Adipocyte (in vitro differentiated cells): ENCODE measurements around the gene RBM20.
A peak's percentile ranks its signal among the peaks of the same experiment; 100 is the strongest.

ENCODE experiments used
- DNase-seq: peaks from one replicate; pipeline ENCODE4 v3.0.0-alpha.2; 2015; ENCODE audit warnings: low read depth
- H3K27me3 ChIP-seq: replicated peaks from 2 replicates; pipeline ENCODE4 v1.7.0; 2013; ENCODE audit warnings: mild to moderate bottlenecking, low read length, moderate library complexity; ENCODE audit not compliant: control insufficient read depth, insufficient read depth
- H3K36me3 ChIP-seq: 2 replicates; pipeline ENCODE4 v1.7.0; 2013; ENCODE audit warnings: low read length, mild to moderate bottlenecking, moderate library complexity; ENCODE audit not compliant: control insufficient read depth, insufficient read depth, severe bottlenecking
- H3K4me1 ChIP-seq: 2 replicates; pipeline ENCODE4 v1.7.0; 2013; ENCODE audit warnings: mild to moderate bottlenecking, low read length, moderate library complexity; ENCODE audit not compliant: control insufficient read depth, insufficient read depth
- H3K4me3 ChIP-seq: 2 replicates; pipeline ENCODE4 v1.7.0; 2013; ENCODE audit warnings: mild to moderate bottlenecking, low read length, moderate library complexity
- H3K9ac ChIP-seq: 2 replicates; pipeline ENCODE4 v1.7.0; 2013; ENCODE audit warnings: mild to moderate bottlenecking, low read length, moderate library complexity
- H3K9me3 ChIP-seq: 2 replicates; pipeline ENCODE4 v1.7.0; 2013; ENCODE audit warnings: mild to moderate bottlenecking, low read length, moderate library complexity; ENCODE audit not compliant: control insufficient read depth

Gene RBM20

DNA sequence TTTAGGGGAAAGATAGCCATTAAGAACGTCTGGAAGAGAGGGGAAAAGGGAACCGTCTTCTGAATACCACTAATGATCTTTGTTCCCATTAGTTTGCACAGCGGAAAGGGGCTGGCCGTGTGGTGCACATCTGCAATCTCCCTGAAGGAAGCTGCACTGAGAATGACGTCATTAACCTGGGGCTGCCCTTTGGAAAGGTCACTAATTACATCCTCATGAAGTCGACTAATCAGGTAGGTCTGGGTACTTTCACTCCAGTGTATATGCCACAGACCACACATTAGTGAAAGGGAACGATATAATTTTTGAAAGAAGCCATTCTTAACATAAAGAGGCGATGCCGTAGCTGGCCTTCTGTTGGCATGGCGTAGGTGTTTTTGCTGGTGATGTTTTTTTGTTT, 153.3 kb downstream of the RBM20 start:
- Histone ChIP-seq H3K9ac (no peak overlapping the region), H3K4me3 (no peak overlapping the region), H3K9me3 (no peaks in the 10 kb centered on the region), H3K27me3 (peaks cover 8% of the 10 kb centered on the region), H3K36me3 (no peaks in the 10 kb centered on the region), H3K4me1 (peaks cover 8% of the 10 kb centered on the region)
- no peak for DNase-seq

DNA sequence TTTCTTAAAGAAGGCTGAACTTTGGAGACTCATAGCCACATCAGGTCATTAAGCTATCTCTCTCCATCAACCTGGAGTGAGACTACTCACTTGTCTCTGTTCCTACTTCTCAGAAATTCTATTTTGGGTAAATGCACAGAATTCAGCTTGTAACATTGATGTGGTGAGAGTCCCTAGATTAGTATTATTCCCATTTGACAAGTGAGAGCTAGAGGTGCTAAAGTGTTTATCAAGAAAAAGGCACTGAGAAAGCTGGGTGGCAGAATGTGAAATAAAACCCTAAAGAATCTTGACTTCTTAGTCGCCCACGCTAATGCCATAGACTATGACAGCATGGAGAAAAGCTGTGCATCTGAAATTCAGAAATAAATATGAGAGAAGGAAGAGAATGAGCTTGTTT, 154.2 kb downstream of the RBM20 start:
- peaks cover 17% of the 10 kb centered on the region for H3K4me1 ChIP-seq
- no peaks in the 10 kb centered on the region for H3K9me3 ChIP-seq
- no peaks in the 10 kb centered on the region for H3K36me3 ChIP-seq

DNA sequence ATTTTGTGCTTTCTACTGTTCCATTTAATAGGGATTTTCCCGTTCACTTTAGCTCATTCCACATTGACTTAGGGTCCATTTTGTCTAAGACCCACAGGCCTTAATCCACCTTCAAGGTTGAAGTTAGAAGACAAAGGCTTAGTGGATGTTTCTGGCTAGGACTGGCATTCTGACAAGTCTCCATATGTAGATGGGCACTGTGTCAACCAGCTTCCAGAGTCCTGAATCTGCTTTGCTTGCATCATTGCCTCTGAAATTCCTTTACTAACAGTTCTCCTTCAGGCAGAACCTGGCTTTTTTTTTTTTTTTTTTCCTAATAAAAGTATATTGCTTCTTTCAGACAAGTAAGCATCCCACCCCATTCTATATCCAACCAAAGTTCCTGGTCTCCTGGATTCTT, 158.0 kb downstream of the RBM20 start:
- Histone ChIP-seq H3K4me1 (peaks cover 22% of the 10 kb centered on the region), H3K27me3 (peaks cover 8% of the 10 kb centered on the region), H3K9me3 (no peaks in the 10 kb centered on the region), H3K4me3 (peak overlapping the region; percentile 61), H3K9ac (peak overlapping the region; percentile 47), H3K36me3 (no peaks in the 10 kb centered on the region)
- peak; percentile 80 for DNase-seq

More for the DNA sequence above, 154.2 kb downstream of the RBM20 start:
- DNase-seq = no peak
- Histone ChIP-seq H3K4me3 (no peak overlapping the region), H3K9ac (no peak overlapping the region), H3K27me3 (peaks cover 8% of the 10 kb centered on the region)

DNA sequence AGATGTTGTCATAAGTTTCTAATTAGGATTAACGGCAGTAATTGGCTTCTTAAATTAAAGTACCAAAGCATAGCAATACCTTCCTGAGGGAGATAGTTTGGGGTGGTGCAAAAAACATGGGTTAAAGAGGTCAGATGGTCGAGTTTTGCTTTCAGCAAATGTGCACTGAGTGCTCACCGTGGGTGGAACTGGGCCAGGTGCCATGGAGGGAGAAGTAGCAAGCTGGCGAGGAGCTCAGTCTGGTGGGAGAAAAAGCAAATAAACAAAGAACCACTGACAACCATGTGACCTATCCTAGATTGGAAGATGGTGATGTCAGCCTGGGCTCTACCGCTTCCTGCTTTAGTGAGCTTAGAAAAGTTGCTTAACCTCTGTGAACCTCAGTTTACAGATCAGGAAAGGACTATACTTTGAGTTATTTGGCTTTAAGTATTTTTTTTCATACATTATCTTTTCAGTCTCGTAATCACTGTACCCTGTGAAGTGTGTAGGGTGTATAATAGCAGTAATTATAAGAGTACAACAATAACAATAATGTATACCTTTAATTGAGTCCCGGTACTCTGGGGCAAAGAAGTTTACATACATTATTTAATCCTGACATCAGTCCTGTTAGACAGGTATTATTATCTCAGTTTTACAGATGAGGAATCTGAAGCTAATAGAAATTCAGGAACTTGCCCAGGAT, 158.6 kb downstream of the RBM20 start:
- Histone ChIP-seq H3K36me3 (no peaks in the 10 kb centered on the region), H3K9ac (peak overlapping the region; percentile 47)
- peak; percentile 83 for DNase-seq

DNA sequence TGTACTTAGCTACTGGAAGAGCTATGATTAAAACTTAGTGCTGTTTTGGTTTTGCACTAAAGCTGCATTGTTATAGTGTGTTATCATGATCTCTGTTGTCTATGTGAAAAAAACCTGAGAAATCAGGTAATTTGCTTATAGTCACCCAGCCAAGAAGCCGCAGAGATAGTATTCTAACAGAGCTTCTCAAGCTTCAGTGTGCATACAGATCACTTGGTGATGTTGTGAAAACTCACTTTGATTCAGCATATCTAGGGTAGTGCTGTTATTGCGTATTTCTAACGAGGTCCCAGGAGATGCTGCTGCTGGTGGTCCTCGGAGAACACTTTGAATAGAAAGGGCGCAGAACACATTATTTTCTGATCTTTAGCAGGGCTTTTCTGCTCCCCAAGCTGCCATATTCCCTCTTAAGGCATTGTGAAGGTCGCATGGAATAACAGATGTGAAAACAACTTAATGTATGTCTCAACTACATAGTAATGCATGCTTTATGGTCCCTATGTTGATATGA, 159.2 kb downstream of the RBM20 start:
- Histone ChIP-seq H3K9ac (peak overlapping the region; percentile 47), H3K27me3 (peaks cover 8% of the 10 kb centered on the region), H3K4me3 (peak overlapping the region; percentile 61), H3K36me3 (no peaks in the 10 kb centered on the region), H3K4me1 (peaks cover 22% of the 10 kb centered on the region), H3K9me3 (no peaks in the 10 kb centered on the region)
- no peak for DNase-seq

More for the DNA sequence above, 158.6 kb downstream of the RBM20 start:
- Histone ChIP-seq H3K27me3 (peaks cover 8% of the 10 kb centered on the region), H3K4me1 (peaks cover 22% of the 10 kb centered on the region), H3K4me3 (peak overlapping the region; percentile 61), H3K9me3 (no peaks in the 10 kb centered on the region)

DNA sequence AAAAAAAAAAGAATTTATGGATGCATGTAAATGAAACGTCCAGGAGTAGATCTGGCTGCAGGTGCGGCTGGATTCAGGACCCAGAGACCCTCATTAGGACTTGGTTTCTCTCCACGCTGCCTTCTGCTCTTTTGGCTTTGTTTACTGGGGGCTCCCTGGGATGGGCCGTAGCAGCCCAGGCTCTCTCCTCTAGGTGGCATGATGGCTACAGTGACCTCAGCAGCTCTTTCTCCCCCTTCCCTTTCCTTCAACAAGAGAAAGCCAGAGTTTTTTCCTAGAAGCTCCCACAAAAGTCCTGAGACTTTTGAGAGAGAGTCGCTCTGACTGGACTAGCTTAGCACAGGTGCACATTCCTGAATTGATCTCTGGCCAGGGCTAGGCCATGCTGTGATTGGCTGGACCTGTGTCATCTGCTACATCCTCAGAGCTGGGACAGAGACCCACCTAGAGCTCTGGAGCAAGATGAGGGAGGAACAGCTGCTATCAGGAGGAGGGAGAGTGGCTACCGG, 159.7 kb downstream of the RBM20 start:
- no peak overlapping the region for H3K4me3 ChIP-seq
- DNase-seq = peak; percentile 41
- no peaks in the 10 kb centered on the region for H3K36me3 ChIP-seq
- H3K27me3 ChIP-seq = peaks cover 8% of the 10 kb centered on the region
- peaks cover 22% of the 10 kb centered on the region for H3K4me1 ChIP-seq
- H3K9me3 ChIP-seq = no peaks in the 10 kb centered on the region
- no peak overlapping the region for H3K9ac ChIP-seq

DNA sequence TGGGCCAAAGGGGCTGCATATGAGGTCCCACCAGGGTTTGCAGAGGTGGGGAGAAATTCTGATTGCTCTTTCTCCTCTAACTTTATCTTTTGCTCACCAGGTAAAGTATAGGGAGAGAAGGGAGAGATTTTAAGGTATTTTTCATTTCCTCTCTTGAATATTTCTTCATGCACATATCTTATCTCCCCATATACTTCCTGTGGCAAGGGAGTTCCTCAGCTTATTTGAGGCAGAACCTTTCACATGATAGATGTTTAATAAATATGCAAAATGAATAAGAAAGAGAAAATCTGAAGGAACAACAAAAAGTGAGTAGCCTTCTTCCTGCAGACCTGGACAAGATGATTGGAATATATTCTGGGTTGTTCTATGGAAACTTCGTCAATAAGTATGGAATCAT, 160.2 kb downstream of the RBM20 start:
- H3K4me1 ChIP-seq = peaks cover 22% of the 10 kb centered on the region
- H3K4me3 ChIP-seq = no peak overlapping the region
- H3K36me3 ChIP-seq = no peaks in the 10 kb centered on the region
- H3K9ac ChIP-seq = no peak overlapping the region
- peaks cover 7% of the 10 kb centered on the region for H3K27me3 ChIP-seq
- H3K9me3 ChIP-seq = no peaks in the 10 kb centered on the region
- DNase-seq = no peak

DNA sequence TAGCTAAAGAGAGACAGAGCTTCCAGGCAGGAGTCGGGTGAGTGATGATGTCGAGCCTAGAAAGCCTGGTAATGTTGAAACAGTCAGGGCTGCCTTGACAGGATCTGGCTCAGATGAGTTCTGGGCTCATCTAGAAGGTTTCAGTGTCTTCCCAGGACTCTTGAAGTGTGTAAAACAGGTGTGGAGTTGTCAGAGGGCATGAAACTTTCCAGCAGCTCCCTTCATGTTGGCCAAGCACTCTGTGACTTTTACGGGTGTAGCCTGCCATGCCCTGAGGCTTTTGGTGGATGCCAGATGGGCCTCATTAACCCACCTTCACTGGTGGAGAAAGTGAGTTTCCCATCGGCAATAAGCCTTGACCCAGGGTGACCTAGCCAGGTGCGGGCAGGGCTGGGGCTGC, 161.2 kb downstream of the RBM20 start:
- no peak for DNase-seq
- H3K9me3 ChIP-seq = no peaks in the 10 kb centered on the region
- no peak overlapping the region for H3K9ac ChIP-seq
- no peak overlapping the region for H3K4me3 ChIP-seq
- H3K36me3 ChIP-seq = no peaks in the 10 kb centered on the region
- peaks cover 22% of the 10 kb centered on the region for H3K4me1 ChIP-seq
- peaks cover 8% of the 10 kb centered on the region for H3K27me3 ChIP-seq

DNA sequence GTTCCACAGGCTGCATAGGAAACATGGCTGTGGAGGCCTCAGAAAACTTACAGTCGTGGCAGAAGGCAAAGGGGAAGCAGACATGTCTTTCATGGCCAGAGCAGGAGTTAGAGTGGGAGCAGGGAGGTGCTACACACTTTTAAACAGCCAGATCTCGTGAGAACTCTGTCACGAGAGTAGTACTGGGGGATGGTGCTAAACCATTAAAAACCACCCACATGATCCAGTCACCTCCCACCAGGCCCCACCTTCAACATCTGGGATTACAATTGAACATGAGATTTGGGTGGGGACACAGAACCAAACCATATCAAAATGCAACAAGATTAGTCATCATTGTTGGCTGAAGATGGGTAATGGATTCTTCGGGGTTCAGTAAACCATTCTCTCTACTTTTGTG, 162.2 kb downstream of the RBM20 start:
- Histone ChIP-seq H3K4me1 (peaks cover 22% of the 10 kb centered on the region), H3K4me3 (no peak overlapping the region), H3K9me3 (no peaks in the 10 kb centered on the region), H3K27me3 (peaks cover 13% of the 10 kb centered on the region), H3K9ac (no peak overlapping the region), H3K36me3 (no peaks in the 10 kb centered on the region)
- no peak for DNase-seq

DNA sequence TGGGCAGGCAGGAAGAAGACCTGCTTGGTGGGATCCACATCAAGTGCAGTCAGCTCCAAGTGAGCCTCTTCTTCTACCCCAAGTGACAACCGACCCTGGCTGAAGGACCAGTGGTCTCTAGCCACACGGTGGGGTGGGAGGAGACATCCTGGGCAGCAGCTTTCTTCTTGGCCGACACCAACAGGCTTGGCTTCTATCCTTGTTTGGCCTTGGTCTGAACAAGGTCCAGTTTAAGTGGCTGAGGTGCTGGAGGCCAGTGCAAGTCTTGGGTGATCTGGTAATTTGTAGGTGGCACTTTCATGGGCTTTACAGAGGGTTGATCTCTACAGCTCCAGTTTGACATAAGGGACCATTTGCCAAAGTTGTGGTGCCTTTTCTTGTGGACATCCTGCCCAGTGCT, 164.0 kb downstream of the RBM20 start:
- H3K36me3 ChIP-seq = no peaks in the 10 kb centered on the region
- H3K27me3 ChIP-seq = peaks cover 13% of the 10 kb centered on the region
- H3K9ac ChIP-seq = no peak overlapping the region
- DNase-seq = no peak
- H3K9me3 ChIP-seq = no peaks in the 10 kb centered on the region
- peaks cover 7% of the 10 kb centered on the region for H3K4me1 ChIP-seq
- H3K4me3 ChIP-seq = no peak overlapping the region

DNA sequence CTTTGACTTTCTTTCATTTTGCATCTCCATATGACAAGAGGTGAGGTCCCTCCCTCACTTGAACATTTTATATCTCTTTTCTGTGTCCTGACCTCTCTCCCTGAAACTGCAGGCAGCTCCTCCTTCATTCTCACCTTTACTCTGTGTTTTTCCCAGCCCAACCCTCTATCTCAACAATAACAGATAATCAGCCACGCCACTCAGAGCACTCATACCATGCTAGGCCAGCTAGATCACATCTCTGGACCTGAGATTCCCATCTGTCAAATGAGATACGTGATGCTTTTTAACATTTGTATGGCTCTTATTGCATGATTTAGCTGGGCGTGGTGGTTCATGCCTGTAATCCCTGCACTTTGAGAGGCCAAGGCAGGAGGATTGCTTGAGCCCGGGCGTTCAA, 164.5 kb downstream of the RBM20 start:
- peaks cover 13% of the 10 kb centered on the region for H3K27me3 ChIP-seq

More for the DNA sequence above, 164.5 kb downstream of the RBM20 start:
- H3K4me1 ChIP-seq = peaks cover 2% of the 10 kb centered on the region
- no peak overlapping the region for H3K9ac ChIP-seq
- no peaks in the 10 kb centered on the region for H3K9me3 ChIP-seq
- no peak for DNase-seq
- H3K36me3 ChIP-seq = no peaks in the 10 kb centered on the region
- no peak overlapping the region for H3K4me3 ChIP-seq
